Measurements from ENCODE around the gene DDX41. TPM values are rescaled to one million over a fixed set of nuclear protein-coding genes. Genes with fewer than 3 reads are reported as not detected.

DDX41 gene
- total RNA-seq, 2 donors from 2014 or later = 53.7 to 138 TPM

GRCh38 chr5:177493795-177494345 is 22.9 kb downstream of the DDX41 start:
- Histone ChIP-seq H3K4me1 (ENCODE audit: control insufficient read depth in 1 of 2, low read depth in 2 of 2) (peaks cover 55 to 84% of the 10 kb centered on the region in 2 donors), H3K27ac (peak overlapping the region; percentile 100), H3K4me3 (peak overlapping the region; percentile 90)

GRCh38 chr5:177492841-177493240 is 23.9 kb downstream of the DDX41 start:
- no peak for DNase-seq (ENCODE audit: low spot score)
- peaks cover 60% of the 10 kb centered on the region for H3K36me3 ChIP-seq

More at GRCh38 chr5:177493795-177494345, 22.9 kb downstream of the DDX41 start:
- Histone ChIP-seq H3K9me3 (no peaks in the 10 kb centered on the region), H3K36me3 (peaks cover 50% of the 10 kb centered on the region), H3K27me3 (replicated peaks; ENCODE audit: insufficient read depth) (no peaks in the 10 kb centered on the region)
- DNase-seq (ENCODE audit: low spot score) (no peak), ATAC-seq (ENCODE audit: insufficient number of reproducible peaks, low FRiP score, low read depth) (no peak)
- TF ChIP-seq CTCF (IDR thresholded peaks at IDR 0.05) = no peak

GRCh38 chr5:177491983-177492746 is 24.6 kb downstream of the DDX41 start:
- ATAC-seq (ENCODE audit: insufficient number of reproducible peaks, low FRiP score, low read depth) = no peak
- Histone ChIP-seq H3K4me1 (ENCODE audit: control insufficient read depth in 1 of 2, low read depth in 2 of 2) (peaks cover 55 to 88% of the 10 kb centered on the region in 2 donors), H3K4me3 (peak overlapping the region; percentile 90), H3K27me3 (replicated peaks; ENCODE audit: insufficient read depth) (no peaks in the 10 kb centered on the region), H3K9me3 (no peaks in the 10 kb centered on the region), H3K36me3 (peaks cover 67% of the 10 kb centered on the region), H3K27ac (peak overlapping the region; percentile 100)
- no peak for TF ChIP-seq CTCF (IDR thresholded peaks at IDR 0.05)
- no peak for DNase-seq (ENCODE audit: low spot score)

More at GRCh38 chr5:177492841-177493240, 23.9 kb downstream of the DDX41 start:
- no peaks in the 10 kb centered on the region for H3K9me3 ChIP-seq
- peaks cover 55 to 82% of the 10 kb centered on the region in 2 donors for H3K4me1 ChIP-seq (ENCODE audit: control insufficient read depth in 1 of 2, low read depth in 2 of 2)
- no peak for ATAC-seq (ENCODE audit: insufficient number of reproducible peaks, low FRiP score, low read depth)
- peak overlapping the region; percentile 100 for H3K27ac ChIP-seq
- peak overlapping the region; percentile 90 for H3K4me3 ChIP-seq
- no peaks in the 10 kb centered on the region for H3K27me3 ChIP-seq (replicated peaks; ENCODE audit: insufficient read depth)
- TF ChIP-seq CTCF (IDR thresholded peaks at IDR 0.05) = no peak

- Histone ChIP-seq H3K9me3 (no peaks in the 10 kb centered on the region), H3K4me3 (peak overlapping the region; percentile 90), H3K4me1 (ENCODE audit: control insufficient read depth in 1 of 2, low read depth in 2 of 2) (peaks cover 55 to 93% of the 10 kb centered on the region in 2 donors), H3K27ac (peak overlapping the region; percentile 77 to 100), H3K27me3 (replicated peaks; ENCODE audit: insufficient read depth) (no peaks in the 10 kb centered on the region), H3K36me3 (peaks cover 72% of the 10 kb centered on the region)
- no peak for DNase-seq (ENCODE audit: low spot score)
- peak; percentile 94 for TF ChIP-seq CTCF (IDR thresholded peaks at IDR 0.05)
- ATAC-seq (ENCODE audit: insufficient number of reproducible peaks, low FRiP score, low read depth) = no peak
These were observed 25.3 kb downstream of the DDX41 start for GRCh38 chr5:177491429-177491945.

GRCh38 chr5:177490992-177491391 is 25.8 kb downstream of the DDX41 start:
- Histone ChIP-seq H3K27me3 (replicated peaks; ENCODE audit: insufficient read depth) (no peaks in the 10 kb centered on the region), H3K4me1 (ENCODE audit: control insufficient read depth in 1 of 2, low read depth in 2 of 2) (peaks cover 53 to 95% of the 10 kb centered on the region in 2 donors), H3K4me3 (peak overlapping the region; percentile 90), H3K9me3 (no peaks in the 10 kb centered on the region), H3K27ac (peak overlapping the region; percentile 77 to 100), H3K36me3 (peaks cover 72% of the 10 kb centered on the region)
- no peak for TF ChIP-seq CTCF (IDR thresholded peaks at IDR 0.05)
- no peak for DNase-seq (ENCODE audit: low spot score)
- ATAC-seq (ENCODE audit: insufficient number of reproducible peaks, low FRiP score, low read depth) = no peak
